Stimulated activated CD8-positive, alpha-beta memory T cell treated with anti-CD3 and anti-CD28 coated beads, Interleukin-4, amount 100 ng/mL, for 24 hours (primary cell): Measurements from ENCODE around the gene GMPS.
"Not testable (repeated sequence)": the region's sequence is repeated elsewhere in the genome, so short reads cannot be mapped to it uniquely, and the experiment has no call there.

Source experiments
- DNase-seq: peaks from one replicate; pipeline ENCODE4 v3.0.0-alpha.2; 2020; ENCODE audit warnings: low read depth

Gene GMPS

GRCh38 chr3:155872904-155873646, 2.6 kb downstream of the GMPS start:
- no peak for DNase-seq

- no peak for DNase-seq
Observed at GRCh38 chr3:155876037-155876436, 5.6 kb downstream of the GMPS start.

- no peak for DNase-seq
Observed at GRCh38 chr3:155876503-155876902, 6.1 kb downstream of the GMPS start.

GRCh38 chr3:155880286-155880685, 9.8 kb downstream of the GMPS start:
- no peak for DNase-seq

GRCh38 chr3:155884292-155884691, 13.8 kb downstream of the GMPS start:
- DNase-seq: no peak

- DNase-seq: no peak
Observed at GRCh38 chr3:155885292-155885691, 14.8 kb downstream of the GMPS start.

- DNase-seq: not testable (repeated sequence)
Observed at GRCh38 chr3:155886348-155886747, 15.9 kb downstream of the GMPS start.

- DNase-seq: no peak
Observed at GRCh38 chr3:155886915-155887314, 16.5 kb downstream of the GMPS start.

- no peak for DNase-seq
Observed at GRCh38 chr3:155889212-155889611, 18.8 kb downstream of the GMPS start.

- DNase-seq: no peak
Observed at GRCh38 chr3:155889952-155890351, 19.5 kb downstream of the GMPS start.

GRCh38 chr3:155890671-155891190, 20.3 kb downstream of the GMPS start:
- DNase-seq: no peak

GRCh38 chr3:155891321-155891720, 20.9 kb downstream of the GMPS start:
- DNase-seq: no peak

- DNase-seq: no peak
Observed at GRCh38 chr3:155895379-155895900, 25.0 kb downstream of the GMPS start.

- no peak for DNase-seq
Observed at GRCh38 chr3:155906900-155907299, 36.5 kb downstream of the GMPS start.

- no peak for DNase-seq
Observed at GRCh38 chr3:155908086-155908485, 37.6 kb downstream of the GMPS start.

- DNase-seq: no peak
Observed at GRCh38 chr3:155908605-155909004, 38.2 kb downstream of the GMPS start.

GRCh38 chr3:155912090-155912489, 41.6 kb downstream of the GMPS start:
- no peak for DNase-seq

GRCh38 chr3:155912579-155913190, 42.2 kb downstream of the GMPS start:
- no peak for DNase-seq

GRCh38 chr3:155917781-155918180, 47.3 kb downstream of the GMPS start:
- DNase-seq: no peak

- DNase-seq: no peak
Observed at GRCh38 chr3:155919728-155920127, 49.3 kb downstream of the GMPS start.

- no peak for DNase-seq
Observed at GRCh38 chr3:155921486-155921885, 51.0 kb downstream of the GMPS start.

- no peak for DNase-seq
Observed at GRCh38 chr3:155934230-155934629, 63.8 kb downstream of the GMPS start.

- DNase-seq: no peak
Observed at GRCh38 chr3:155938409-155938808, 68.0 kb downstream of the GMPS start.
